ENCODE results near the gene SYT13. TPM values are rescaled to one million over a fixed set of nuclear protein-coding genes. Genes with fewer than 3 reads are reported as not detected.
A peak's percentile ranks its signal among the peaks of the same experiment; 100 is the strongest.

The SYT13 gene
- total and polyA plus RNA-seq, 8 donors, result 1.3 to 33.3 (median 2.2) TPM; not detected in 1

GRCh38 chr11:45204761-45205160 is 81.4 kb downstream of the SYT13 start:
- Histone ChIP-seq H3K4me3 (no peak overlapping the region), H3K4me1 (peaks cover 13 to 27% (median 20%) of the 10 kb centered on the region in 4 donors), H3K27me3 (no peaks in the 10 kb centered on the region), H3K9me3 (no peaks in the 10 kb centered on the region), H3K27ac (no peak overlapping the region), H3K36me3 (peaks cover 5 to 35% (median 24%) of the 10 kb centered on the region in 4 donors)
- TF ChIP-seq POLR2AphosphoS5 (IDR thresholded peaks at IDR 0.05) (no peak), CTCF (IDR thresholded peaks at IDR 0.05) (no peak), EP300 (IDR thresholded peaks at IDR 0.05) (no peak), POLR2A (IDR thresholded peaks at IDR 0.05) (no peak)
- intact Hi-C loops (cut with DNase I; ENCODE audit: low total_unique reads), result no loop called here
- 68 to 78% (median 74%) methylated on average over 5 to 8 of the region's 8 CpGs for WGBS, 5 donors
- DNase-seq, result peak in 1 of 2 donors; percentile 46

DNA sequence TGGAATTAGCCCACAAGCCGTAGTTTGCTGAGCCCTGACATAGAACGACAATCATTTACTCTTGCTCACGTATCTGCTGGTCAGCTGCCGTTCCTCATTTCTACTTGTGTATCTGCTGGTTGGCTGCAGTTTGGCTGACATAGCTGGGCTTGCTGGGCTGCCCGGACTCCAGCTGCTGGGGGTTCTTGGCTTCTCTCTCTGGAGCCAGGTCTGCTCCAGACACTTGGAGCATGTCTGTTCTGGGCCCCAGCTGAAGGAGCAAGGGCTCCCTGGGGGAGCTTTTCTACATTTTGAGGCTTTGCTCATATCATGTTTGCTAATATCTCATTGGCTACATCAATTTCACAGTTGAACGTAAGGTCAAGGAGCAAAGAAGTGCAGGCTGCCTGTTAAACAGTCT is 92.4 kb downstream of the SYT13 start:
- Histone ChIP-seq H3K9me3 (no peaks in the 10 kb centered on the region), H3K36me3 (peaks cover 1 to 52% (median 19%) of the 10 kb centered on the region in 4 donors), H3K4me1 (peaks cover 0 to 12% (median 3%) of the 10 kb centered on the region in 4 donors), H3K27ac (peak overlapping the region in 2 of 5 donors; percentile 6 to 49), H3K4me3 (no peak overlapping the region), H3K27me3 (no peaks in the 10 kb centered on the region)
- intact Hi-C loops (cut with DNase I; ENCODE audit: low total_unique reads), result no loop called here
- TF ChIP-seq POLR2A (IDR thresholded peaks at IDR 0.05), result no peak
- no peak for TF ChIP-seq POLR2AphosphoS5 (IDR thresholded peaks at IDR 0.05)
- no peak for TF ChIP-seq EP300 (IDR thresholded peaks at IDR 0.05)
- no peak for TF ChIP-seq CTCF (IDR thresholded peaks at IDR 0.05)
- WGBS, 5 donors, result 63 to 86% (median 81%) methylated on average over 6 of the region's 6 CpGs
- DNase-seq, result no peak

Other genes with a start within 250 kb of the SYT13 start
- gene PRDM11, start 139.7 kb downstream of the SYT13 start, total RNA-seq, result 100 to 1,000 TPM in 1 of 5 donors, 10 to 100 TPM in 3, 1 to 10 TPM in 1; 4.5 to 139 (median 14.2) TPM
- gene PRDM11, start 139.7 kb downstream of the SYT13 start, polyA plus RNA-seq, result 1 to 10 TPM; 1.2 to 3.5 (median 2.6) TPM